Smooth muscle cell (in vitro differentiated cells): ENCODE data around the gene RILP. TPM values are rescaled to one million over a fixed set of nuclear protein-coding genes. Genes with fewer than 3 reads are reported as not detected.

Source experiments
- DNase-seq: peaks from one replicate; lab custom pipeline; 2025; ENCODE audit not compliant: unreplicated experiment; lab: John Stamatoyannopoulos, UW
- H2AFZ ChIP-seq: fragments of 200-600 bp; sonication (generic); 2 replicates; pipeline ENCODE4 v1.6.0; 2016; ENCODE audit warnings: antibody characterized with exemption, low read depth, mild to moderate bottlenecking
- H3F3A ChIP-seq: fragments of 200-600 bp; sonication (generic); 2 replicates; pipeline ENCODE4 v1.6.0; 2017; ENCODE audit warnings: antibody characterized with exemption, low read depth
- H3K27ac ChIP-seq: fragments of 200-600 bp; sonication (generic); 2 replicates; pipeline ENCODE4 v1.5.1; 2016; ENCODE audit warnings: low read depth, mild to moderate bottlenecking
- H3K27me3 ChIP-seq: fragments of 200-600 bp; sonication (generic); 2 replicates; pipeline ENCODE4 v1.6.1; 2016; ENCODE audit warnings: low read depth, mild to moderate bottlenecking
- H3K36me3 ChIP-seq: fragments of 200-600 bp; sonication (generic); 2 replicates; pipeline ENCODE4 v1.5.1; 2016; ENCODE audit warnings: low read depth
- H3K4me1 ChIP-seq: fragments of 200-600 bp; sonication (generic); 2 replicates; pipeline ENCODE4 v1.5.1; 2016; ENCODE audit warnings: low read depth
- H3K4me2 ChIP-seq: fragments of 200-600 bp; sonication (generic); 2 replicates; pipeline ENCODE4 v1.6.0; 2016; ENCODE audit warnings: mild to moderate bottlenecking
- H3K4me3 ChIP-seq: fragments of 200-600 bp; sonication (generic); 2 replicates; pipeline ENCODE4 v1.5.1; 2016; ENCODE audit warnings: mild to moderate bottlenecking
- H3K79me2 ChIP-seq: fragments of 200-600 bp; sonication (generic); 2 replicates; pipeline ENCODE4 v1.6.0; 2016; ENCODE audit warnings: low read depth, mild to moderate bottlenecking
- H3K9ac ChIP-seq: fragments of 200-600 bp; sonication (generic); 2 replicates; pipeline ENCODE4 v1.6.0; 2016; ENCODE audit warnings: low read depth
- H3K9me3 ChIP-seq: fragments of 200-600 bp; sonication (generic); replicated peaks from 2 replicates; pipeline ENCODE4 v1.5.1; 2016; ENCODE audit warnings: low read depth
- H4K20me1 ChIP-seq: fragments of 200-600 bp; sonication (generic); 2 replicates; pipeline ENCODE4 v1.6.0; 2016; ENCODE audit warnings: low read depth
- CTCF ChIP-seq: fragments of 200-600 bp; sonication (generic); IDR thresholded peaks from 2 replicates; pipeline ENCODE4 v1.5.1; 2017; ENCODE audit warnings: borderline replicate concordance, mild to moderate bottlenecking, antibody characterized with exemption; ENCODE audit not compliant: insufficient read depth, poor library complexity, severe bottlenecking
- WGBS: methylation state at CpG from one replicate; pipeline ENCODE4 v1.1.7; 2016; ENCODE audit warnings: low lambda C conversion rate; 5-methylcytosine and 5-hydroxymethylcytosine counted together
- polyA plus RNA-seq: library from polyadenylated mRNA; unstranded; fragments of >200 nt; fragmentation: Nextera tagmentation; extraction: Ambion mirVana; gene quantifications from 2 replicates; pipeline ENCODE4 v1.2.1, GENCODE V29; 2016
- total RNA-seq: library from RNA; depleted of rRNA; stranded (reverse); fragments of >200 nt; gene quantifications from 2 replicates; pipeline ENCODE4 v1.2.3, GENCODE V29; 2014

RILP gene
- total RNA-seq: 5.1 and 8.4 TPM in 2 replicates
- 7.4 and 7.7 TPM in 2 replicates for polyA plus RNA-seq

GRCh38 chr17:1649844-1650501, at the start of gene RILP:
TSS of gene RILP (minus strand) at chr17:1649866. CDS start at chr17:1649804, 62 bp downstream.
- no peak for TF ChIP-seq CTCF
- Histone ChIP-seq H3K27ac (peak within 1 kb of the TSS; percentile 69), H2AFZ (peak within 1 kb of the TSS; percentile 58), H3K36me3 (peaks cover 21% of the 10 kb centered on the region), H3K9me3 (no peaks in the 10 kb centered on the region), H3K4me2 (peak within 1 kb of the TSS; percentile 98), H3K4me3 (peak within 1 kb of the TSS; percentile 79), H3K79me2 (no peaks in the 10 kb centered on the region), H3F3A (peaks cover 58% of the 10 kb centered on the region), H4K20me1 (peaks cover 23% of the 10 kb centered on the region), H3K27me3 (no peaks in the 10 kb centered on the region), H3K4me1 (peaks cover 10% of the 10 kb centered on the region), H3K9ac (peak within 1 kb of the TSS; percentile 64)
- WGBS: 46% methylated on average over 15 of the region's 23 CpGs
- no peak for DNase-seq

- Histone ChIP-seq H3K79me2 (no peaks in the 10 kb centered on the region), H3K27me3 (no peaks in the 10 kb centered on the region), H3K4me2 (no peak overlapping the region), H3K4me3 (no peak overlapping the region), H3K9ac (no peak overlapping the region), H3K4me1 (no peaks in the 10 kb centered on the region), H2AFZ (no peak overlapping the region), H3K9me3 (no peaks in the 10 kb centered on the region), H3F3A (no peaks in the 10 kb centered on the region), H3K27ac (no peak overlapping the region), H4K20me1 (no peaks in the 10 kb centered on the region), H3K36me3 (no peaks in the 10 kb centered on the region)
- WGBS: 71% methylated on average over 5 of the region's 5 CpGs
- DNase-seq: no peak
- TF ChIP-seq CTCF: no peak
These were observed 48.0 kb upstream of the RILP start for GRCh38 chr17:1697681-1698080.

- H3K79me2 ChIP-seq: no peaks in the 10 kb centered on the region
- H2AFZ ChIP-seq: no peak overlapping the region
- H4K20me1 ChIP-seq: no peaks in the 10 kb centered on the region
- no peaks in the 10 kb centered on the region for H3K36me3 ChIP-seq
- H3K4me2 ChIP-seq: no peak overlapping the region
- no peaks in the 10 kb centered on the region for H3F3A ChIP-seq
- H3K4me3 ChIP-seq: no peak overlapping the region
- H3K9me3 ChIP-seq: no peaks in the 10 kb centered on the region
- no peaks in the 10 kb centered on the region for H3K27me3 ChIP-seq
- WGBS: 92% methylated on average over 8 of the region's 8 CpGs
- TF ChIP-seq CTCF: no peak
- H3K27ac ChIP-seq: no peak overlapping the region
- no peak overlapping the region for H3K9ac ChIP-seq
- DNase-seq: no peak
- H3K4me1 ChIP-seq: no peaks in the 10 kb centered on the region
These were observed 45.7 kb upstream of the RILP start for GRCh38 chr17:1695365-1695764.

- WGBS: 75% methylated on average over 7 of the region's 7 CpGs
- DNase-seq: no peak
These were observed 43.7 kb upstream of the RILP start for GRCh38 chr17:1693339-1693738.

More at GRCh38 chr17:1693339-1693738, 43.7 kb upstream of the RILP start:
- Histone ChIP-seq H3K4me1 (no peaks in the 10 kb centered on the region), H3K4me2 (no peak overlapping the region), H2AFZ (no peak overlapping the region), H3K4me3 (no peak overlapping the region), H3K79me2 (no peaks in the 10 kb centered on the region), H3K9me3 (no peaks in the 10 kb centered on the region), H3K36me3 (no peaks in the 10 kb centered on the region), H3K27me3 (no peaks in the 10 kb centered on the region), H3F3A (no peaks in the 10 kb centered on the region), H3K27ac (no peak overlapping the region), H4K20me1 (no peaks in the 10 kb centered on the region), H3K9ac (no peak overlapping the region)
- no peak for TF ChIP-seq CTCF
